Keratinocyte (primary cell): ENCODE measurements around the gene ZC3H12D. TPM values are rescaled to one million over a fixed set of nuclear protein-coding genes. Genes with fewer than 3 reads are reported as not detected.

ENCODE experiments used
- DNase-seq: peaks from one replicate; pipeline ENCODE4 v3.0.0-alpha.2; 2011; ENCODE audit warnings: low read depth, missing footprints, low spot score
- FAIRE-seq: peaks from 2 replicates; lab custom pipeline; 2011; peaks lifted over from hg19 to GRCh38; lab: Jason Lieb, UNC
- H2AFZ ChIP-seq: 2 replicates; pipeline ENCODE4 v1.6.0; 2012; ENCODE audit warnings: low read length, control low read depth, inconsistent platforms; ENCODE audit not compliant: control insufficient read depth
- H3K27ac ChIP-seq: 2 replicates; pipeline ENCODE4 v1.5.1; 2011; ENCODE audit warnings: low read length; ENCODE audit not compliant: control insufficient read depth, insufficient read depth
- H3K27me3 ChIP-seq: 3 replicates; pipeline ENCODE4 v1.6.0; 2011; ENCODE audit warnings: low read length; ENCODE audit not compliant: control insufficient read depth, insufficient read depth; ENCODE audit errors: extremely low read depth
- H3K36me3 ChIP-seq, 2 experiments: 2 replicates in 1 of 2; 3 replicates in 1 of 2; pipeline ENCODE4 v1.5.1; 2011; ENCODE audit warnings: low read length in 2 of 2, mild to moderate bottlenecking in 1 of 2; ENCODE audit not compliant: control insufficient read depth in 2 of 2, insufficient read depth in 2 of 2; ENCODE audit errors: extremely low read depth in 1 of 2
- H3K4me1 ChIP-seq: 3 replicates; pipeline ENCODE4 v1.5.1; 2011; ENCODE audit warnings: low read length; ENCODE audit not compliant: control insufficient read depth, insufficient read depth; ENCODE audit errors: extremely low read depth
- H3K4me2 ChIP-seq: 3 replicates; pipeline ENCODE4 v1.6.0; 2011; ENCODE audit warnings: low read depth, low read length; ENCODE audit not compliant: control insufficient read depth, insufficient read depth; ENCODE audit errors: extremely low read depth
- H3K4me3 ChIP-seq, 3 experiments: fragments of 200-600 bp in 1 of 3; sonication (generic) in 1 of 3; 2 replicates in 2 of 3; 3 replicates in 1 of 3; pipeline ENCODE4 v1.5.1; 2011 to 2016; ENCODE audit warnings: low read length in 3 of 3, mild to moderate bottlenecking in 3 of 3, control low read depth in 2 of 3, inconsistent platforms in 1 of 3, low read depth in 1 of 3, mixed read lengths in 1 of 3, mixed run types in 1 of 3, moderate library complexity in 1 of 3; ENCODE audit not compliant: control insufficient read depth in 2 of 3, insufficient read depth in 2 of 3; ENCODE audit errors: extremely low read depth in 1 of 3
- H3K79me2 ChIP-seq: 2 replicates; pipeline ENCODE4 v1.6.0; 2012; ENCODE audit warnings: low read length; ENCODE audit not compliant: control insufficient read depth, insufficient read depth
- H3K9ac ChIP-seq: 3 replicates; pipeline ENCODE4 v1.6.0; 2011; ENCODE audit warnings: low read length; ENCODE audit not compliant: control insufficient read depth, insufficient read depth; ENCODE audit errors: extremely low read depth
- H3K9me1 ChIP-seq: 3 replicates; pipeline ENCODE4 v1.6.0; 2011; ENCODE audit warnings: low read length; ENCODE audit not compliant: control insufficient read depth, insufficient read depth; ENCODE audit errors: extremely low read depth
- H3K9me3 ChIP-seq: 2 replicates; pipeline ENCODE4 v1.5.1; 2012; ENCODE audit warnings: low read depth, low read length; ENCODE audit not compliant: control insufficient read depth
- H4K20me1 ChIP-seq: 3 replicates; pipeline ENCODE4 v1.6.0; 2011; ENCODE audit warnings: low read length; ENCODE audit not compliant: control insufficient read depth, insufficient read depth; ENCODE audit errors: extremely low read depth
- EZH2 ChIP-seq: IDR thresholded peaks from one replicate; pipeline ENCODE4 v1.6.1; 2012; ENCODE audit warnings: inconsistent platforms, mild to moderate bottlenecking, low read length, moderate library complexity
- dilution Hi-C: fragments of 300-500 bp; cut with MboI; formaldehyde crosslinking; loops from one replicate; pipeline ENCODE4 v1.7.0; 2020; ENCODE audit warnings: low sequenced_read_pairs; ENCODE audit not compliant: extremely low pct_ligation_motif_present
- polyA plus RNA-seq, 5 experiments: library from polyadenylated mRNA; depleted of rRNA in 3 of 5; stranded (reverse) in 3 of 5; stranded (forward) in 1 of 5; unstranded in 1 of 5; fragments of >200 nt; gene quantifications; 1 replicate in 1 of 5; 2 replicates in 3 of 5; 3 replicates in 1 of 5; pipeline versions ENCODE4 v1.2.1 to v1.2.3, GENCODE V29; 2011 to 2012; ENCODE audit warnings: missing spikeins in 2 of 5, low read depth in 1 of 5, low replicate concordance in 1 of 5
- TF ChIP-seq, protein P1 (sequence below), 3 experiments: IDR thresholded peaks in 1 of 3; conservative IDR thresholded peaks in 1 of 3; optimal IDR thresholded peaks in 1 of 3; 2 replicates in 2 of 3; 3 replicates in 1 of 3; pipeline versions ENCODE3 to v1.5.1; 2011; ENCODE audit warnings: low read length in 3 of 3, mild to moderate bottlenecking in 3 of 3, moderate library complexity in 2 of 3, control low read depth in 1 of 3, inconsistent platforms in 1 of 3; ENCODE audit not compliant: insufficient read depth in 2 of 3; ENCODE audit errors: extremely low read depth in 1 of 3

The ZC3H12D gene
- polyA plus RNA-seq, 1 donor (not counting 4 experiments of a cell fraction or from before 2014, with no cell fraction given) = 0.04 TPM

DNA sequence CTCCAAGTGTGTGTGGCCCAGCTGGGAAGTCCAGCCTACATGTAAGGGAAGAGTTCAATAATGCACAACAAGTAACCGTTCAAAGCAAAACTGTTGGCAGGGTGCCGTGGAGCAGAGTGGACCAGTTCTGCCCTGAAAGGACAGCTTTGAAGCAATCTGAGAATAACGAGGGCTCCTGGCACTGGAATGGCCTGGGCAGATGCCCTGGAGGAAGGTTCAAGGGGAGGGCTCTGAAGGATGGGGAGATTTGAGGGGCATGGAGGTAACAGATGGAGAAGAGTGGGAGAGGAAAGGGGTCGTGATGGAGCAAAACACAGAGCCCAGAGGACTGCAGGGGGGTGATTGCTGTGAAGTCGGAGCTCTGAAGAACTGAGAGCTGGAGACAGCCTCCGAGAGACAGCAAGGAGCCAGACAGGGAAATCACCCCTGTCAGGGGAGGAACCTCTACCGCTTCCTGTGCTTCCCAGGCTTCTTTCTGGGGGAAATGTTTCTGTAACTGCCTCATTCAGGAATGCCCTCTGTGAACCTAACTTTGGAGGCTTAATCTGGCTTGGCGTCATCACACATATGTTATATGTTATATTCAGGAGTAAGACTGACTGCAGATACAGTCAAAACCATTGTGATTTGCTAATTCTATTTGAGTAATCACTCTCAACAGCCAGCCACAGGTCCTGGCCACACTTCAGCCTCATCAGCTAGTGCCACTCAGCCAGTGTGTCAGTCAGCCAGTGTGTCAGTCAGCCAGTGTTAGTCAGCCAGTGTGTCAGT lies 41.2 kb downstream of the ZC3H12D start:
- no peaks in the 10 kb centered on the region for H3K4me1 ChIP-seq
- peaks cover 4% of the 10 kb centered on the region for H3K9me3 ChIP-seq
- H3K9ac ChIP-seq = no peak overlapping the region
- H3K79me2 ChIP-seq = no peaks in the 10 kb centered on the region
- H3K9me1 ChIP-seq = no peaks in the 10 kb centered on the region
- no peak overlapping the region for H3K27ac ChIP-seq
- dilution Hi-C loops = no loop called here
- H2AFZ ChIP-seq = no peak overlapping the region
- TF ChIP-seq EZH2 = no peak
- TF ChIP-seq, protein P1, sequence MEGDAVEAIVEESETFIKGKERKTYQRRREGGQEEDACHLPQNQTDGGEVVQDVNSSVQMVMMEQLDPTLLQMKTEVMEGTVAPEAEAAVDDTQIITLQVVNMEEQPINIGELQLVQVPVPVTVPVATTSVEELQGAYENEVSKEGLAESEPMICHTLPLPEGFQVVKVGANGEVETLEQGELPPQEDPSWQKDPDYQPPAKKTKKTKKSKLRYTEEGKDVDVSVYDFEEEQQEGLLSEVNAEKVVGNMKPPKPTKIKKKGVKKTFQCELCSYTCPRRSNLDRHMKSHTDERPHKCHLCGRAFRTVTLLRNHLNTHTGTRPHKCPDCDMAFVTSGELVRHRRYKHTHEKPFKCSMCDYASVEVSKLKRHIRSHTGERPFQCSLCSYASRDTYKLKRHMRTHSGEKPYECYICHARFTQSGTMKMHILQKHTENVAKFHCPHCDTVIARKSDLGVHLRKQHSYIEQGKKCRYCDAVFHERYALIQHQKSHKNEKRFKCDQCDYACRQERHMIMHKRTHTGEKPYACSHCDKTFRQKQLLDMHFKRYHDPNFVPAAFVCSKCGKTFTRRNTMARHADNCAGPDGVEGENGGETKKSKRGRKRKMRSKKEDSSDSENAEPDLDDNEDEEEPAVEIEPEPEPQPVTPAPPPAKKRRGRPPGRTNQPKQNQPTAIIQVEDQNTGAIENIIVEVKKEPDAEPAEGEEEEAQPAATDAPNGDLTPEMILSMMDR (optimal IDR thresholded peaks at IDR 0.05 in 1 of 3, IDR thresholded peaks at IDR 0.05 in 1 of 3, conservative IDR thresholded peaks at IDR 0.05 in 1 of 3; ENCODE audit: extremely low read depth in 1 of 3, insufficient read depth in 2 of 3, low read length in 3 of 3) = no peak
- H3K27me3 ChIP-seq = peaks cover 4% of the 10 kb centered on the region
- H3K4me2 ChIP-seq = no peak overlapping the region
- no peak for DNase-seq
- H3K4me3 ChIP-seq = no peak overlapping the region
- H4K20me1 ChIP-seq = no peaks in the 10 kb centered on the region
- H3K36me3 ChIP-seq = no peaks in the 10 kb centered on the region
- no peak for FAIRE-seq

DNA sequence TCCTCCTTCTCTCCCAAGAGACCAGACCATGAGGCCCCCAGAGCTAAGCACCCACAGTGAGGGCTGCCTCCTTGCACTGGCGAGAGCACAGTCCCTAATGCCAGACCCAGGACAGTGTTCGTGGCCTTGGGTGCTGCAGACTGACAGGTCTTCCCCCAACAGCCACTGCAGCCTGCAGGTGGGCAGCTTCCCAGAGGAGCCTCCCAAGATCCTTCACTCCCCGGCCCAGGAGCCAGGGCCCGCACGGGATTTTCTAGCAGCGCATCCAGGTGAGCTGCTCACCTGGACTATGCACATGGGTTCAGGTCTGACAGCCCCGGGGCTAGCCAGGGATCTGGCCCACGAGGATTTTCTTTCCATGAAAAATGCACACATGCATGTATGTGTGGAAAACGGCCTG lies 43.1 kb downstream of the ZC3H12D start:
- H3K9ac ChIP-seq = no peak overlapping the region
- H3K4me3 ChIP-seq = no peak overlapping the region
- no peaks in the 10 kb centered on the region for H4K20me1 ChIP-seq
- H3K9me1 ChIP-seq = no peaks in the 10 kb centered on the region
- no peak overlapping the region for H3K27ac ChIP-seq
- no peaks in the 10 kb centered on the region for H3K4me1 ChIP-seq
- no peak overlapping the region for H2AFZ ChIP-seq
- FAIRE-seq (no peak), DNase-seq (no peak)
- no peak for TF ChIP-seq EZH2
- TF ChIP-seq, protein P1 (optimal IDR thresholded peaks at IDR 0.05 in 1 of 3, IDR thresholded peaks at IDR 0.05 in 1 of 3, conservative IDR thresholded peaks at IDR 0.05 in 1 of 3; ENCODE audit: extremely low read depth in 1 of 3, insufficient read depth in 2 of 3, low read length in 3 of 3) = no peak
- H3K4me2 ChIP-seq = no peak overlapping the region
- H3K9me3 ChIP-seq = peaks cover 4% of the 10 kb centered on the region
- H3K27me3 ChIP-seq = peaks cover 4% of the 10 kb centered on the region
- H3K79me2 ChIP-seq = no peaks in the 10 kb centered on the region
- dilution Hi-C loops = no loop called here
- H3K36me3 ChIP-seq = no peaks in the 10 kb centered on the region
